ENCODE results near the gene TSPAN17.

The TSPAN17 gene

DNA sequence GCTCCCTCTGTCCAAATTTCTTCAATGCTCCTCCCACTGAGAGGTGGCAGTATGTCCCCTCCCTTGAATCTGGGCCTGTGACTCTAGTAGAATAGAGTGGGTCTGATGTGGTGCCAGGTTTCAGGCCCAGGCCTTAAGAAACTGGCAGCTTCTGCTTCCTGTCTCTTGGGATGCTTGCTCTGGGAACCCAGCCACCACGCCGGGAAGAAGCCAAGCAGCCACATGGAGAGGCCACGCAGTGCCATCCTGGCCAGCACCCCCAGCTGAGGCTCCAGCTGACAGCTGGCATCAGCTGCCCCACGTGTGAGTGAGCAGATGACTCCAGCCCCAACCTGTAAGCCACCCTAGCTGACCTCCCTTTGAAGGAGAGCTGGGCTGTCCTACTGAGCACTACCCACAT is 7.3 kb upstream of the TSPAN17 start:
- no peak for DNase-seq (ENCODE audit: low read depth in 1 of 2, low spot score in 1 of 2)

DNA sequence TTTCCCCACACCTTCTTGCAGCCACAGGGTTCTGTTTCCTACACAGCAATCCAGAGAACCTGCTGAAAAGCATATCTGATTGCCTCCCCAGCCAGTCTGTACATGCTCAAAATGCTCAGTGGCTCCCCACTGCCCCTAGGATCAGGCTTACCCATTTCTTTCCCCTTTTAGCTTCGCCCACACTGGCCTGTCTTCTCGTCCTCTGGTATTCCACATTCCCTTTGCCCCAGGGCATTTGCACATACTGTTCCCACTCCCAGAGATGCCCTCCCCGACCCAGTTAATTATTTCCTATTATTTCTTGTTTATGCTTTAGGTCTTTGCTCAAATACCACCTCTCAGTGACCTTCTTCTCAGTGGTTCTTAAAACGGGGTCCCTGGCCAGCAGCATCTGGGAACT is 6.7 kb upstream of the TSPAN17 start:
- DNase-seq (ENCODE audit: low read depth in 1 of 2, low spot score in 1 of 2), result no peak

DNA sequence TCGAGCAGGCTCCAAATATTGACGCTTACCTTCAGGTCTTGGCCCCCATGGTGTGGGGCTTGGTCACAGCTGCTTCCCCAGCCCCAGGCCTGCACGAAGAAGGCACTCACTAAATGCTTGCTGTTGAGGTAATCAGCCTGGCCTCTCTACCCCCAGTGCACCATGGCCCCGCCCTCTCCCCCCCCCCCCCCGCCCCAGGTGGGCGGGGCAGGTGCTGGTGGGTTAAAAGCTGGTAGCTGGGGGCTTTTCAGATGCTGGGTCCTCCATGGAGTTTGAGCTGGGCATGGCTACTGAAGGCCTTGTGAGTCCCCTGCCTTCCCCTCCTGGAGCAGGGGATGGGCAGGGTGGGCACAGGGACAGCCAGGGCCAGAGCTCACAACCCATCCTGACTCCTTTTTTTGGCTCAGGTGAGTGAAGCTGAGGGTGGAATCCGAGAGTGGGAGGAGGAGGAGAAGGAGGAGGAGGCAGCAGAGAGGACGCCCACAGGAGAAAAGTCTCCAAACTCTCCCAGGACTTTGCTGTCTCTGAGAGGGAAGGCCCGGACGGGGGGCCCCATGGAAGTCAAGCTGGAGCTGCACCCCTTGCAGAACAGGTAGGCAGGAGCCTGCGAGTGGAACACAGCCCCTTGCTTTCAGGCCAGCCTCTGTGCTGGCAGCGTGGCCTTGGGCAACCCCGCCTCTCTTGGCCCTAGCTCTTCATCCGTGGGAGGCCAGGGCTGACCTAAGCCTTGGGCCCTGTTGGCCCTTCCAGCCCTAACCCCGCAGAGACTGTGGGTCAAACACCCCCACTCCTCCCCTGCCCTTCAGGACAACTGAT is 4.4 kb upstream of the TSPAN17 start:
- DNase-seq (ENCODE audit: low read depth in 1 of 2, low spot score in 1 of 2), result no peak

DNA sequence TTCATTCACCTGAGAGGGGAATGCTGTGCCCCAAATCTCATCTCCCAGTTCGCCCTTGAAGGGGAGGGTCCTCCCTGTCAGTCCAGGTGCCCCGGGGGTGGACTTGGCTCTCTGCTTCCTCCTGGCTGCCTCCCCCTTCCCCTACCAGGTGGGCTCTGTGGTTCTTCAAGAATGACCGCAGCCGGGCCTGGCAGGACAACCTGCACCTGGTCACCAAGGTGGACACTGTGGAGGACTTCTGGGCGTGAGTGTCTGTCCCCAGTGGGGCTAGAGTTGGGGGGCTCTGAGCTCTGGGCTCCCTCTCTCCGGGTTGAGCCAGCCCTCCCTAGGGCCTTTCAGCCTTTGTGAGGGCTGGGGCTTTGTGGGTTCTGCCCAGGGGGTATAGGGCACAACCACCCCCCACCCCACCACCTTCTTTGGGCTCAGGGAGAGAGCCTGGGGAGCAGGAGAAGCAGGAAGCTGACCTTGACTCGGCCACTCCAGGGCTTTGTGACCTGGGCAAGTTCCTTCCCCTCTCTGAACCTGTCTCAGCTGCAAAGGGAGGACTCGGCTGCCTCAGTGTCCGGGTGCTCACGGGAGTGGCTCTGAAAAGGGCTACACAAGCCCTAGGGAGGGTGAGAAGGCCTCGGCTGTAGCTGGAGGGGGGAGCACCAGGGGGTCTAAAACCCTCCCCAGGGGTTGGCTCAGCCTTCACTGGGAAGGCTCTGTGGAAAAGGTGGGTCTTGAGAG is 3.6 kb upstream of the TSPAN17 start:
- no peak for DNase-seq (ENCODE audit: low read depth in 1 of 2, low spot score in 1 of 2)

DNA sequence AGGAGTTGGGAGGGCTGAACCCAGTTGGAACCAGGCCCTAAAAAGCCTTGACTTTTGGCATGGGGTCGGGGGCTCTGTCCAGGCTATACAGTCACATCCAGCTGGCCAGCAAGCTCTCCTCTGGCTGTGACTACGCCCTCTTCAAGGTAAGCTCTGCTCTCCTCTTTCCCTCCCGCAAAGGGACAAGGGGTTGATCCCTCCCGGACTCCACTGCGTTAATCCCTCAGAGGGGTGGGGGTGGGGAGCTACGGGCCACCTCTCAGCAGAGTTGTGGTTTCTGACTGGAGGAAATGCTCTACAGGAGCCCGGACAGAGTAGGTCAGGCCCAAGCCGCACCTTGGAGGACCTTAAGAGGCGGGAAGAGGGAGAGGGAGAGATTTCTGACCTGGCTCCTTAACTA is 3.0 kb upstream of the TSPAN17 start:
- no peak for DNase-seq (ENCODE audit: low read depth in 1 of 2, low spot score in 1 of 2)

DNA sequence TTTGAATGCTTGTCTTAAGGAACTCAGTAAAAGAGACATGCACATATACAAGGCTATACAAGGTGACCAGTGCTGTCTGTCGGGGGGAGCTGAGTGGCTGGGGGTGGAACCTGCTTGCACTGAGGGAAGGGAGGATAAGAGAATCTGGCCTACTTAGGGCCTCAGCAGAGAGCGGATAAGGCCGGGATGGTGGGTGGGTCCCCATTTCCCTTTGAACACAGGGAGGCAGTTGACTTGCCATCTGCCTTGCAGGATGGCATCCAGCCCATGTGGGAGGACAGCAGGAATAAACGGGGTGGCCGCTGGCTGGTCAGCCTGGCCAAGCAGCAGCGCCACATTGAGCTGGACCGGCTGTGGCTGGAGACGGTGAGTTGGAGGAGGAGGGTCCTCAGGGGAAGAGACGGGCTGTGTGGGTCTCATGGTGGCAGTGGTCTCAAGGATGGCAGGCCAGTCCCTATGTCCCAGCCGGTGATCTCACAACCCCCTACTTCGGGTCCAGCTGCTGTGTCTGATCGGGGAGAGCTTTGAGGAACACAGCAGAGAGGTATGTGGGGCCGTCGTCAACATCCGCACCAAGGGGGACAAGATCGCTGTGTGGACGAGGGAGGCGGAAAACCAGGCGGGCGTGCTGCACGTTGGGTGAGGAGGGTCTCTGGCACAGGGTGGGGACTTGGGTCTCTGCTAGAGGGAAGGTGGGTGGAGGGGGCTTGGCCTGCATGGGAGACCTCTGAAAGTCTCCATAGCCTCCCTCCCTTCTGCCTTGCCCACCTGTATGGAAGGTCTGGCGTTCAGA is 2.2 kb upstream of the TSPAN17 start:
- no peak for DNase-seq (ENCODE audit: low read depth in 1 of 2, low spot score in 1 of 2)

DNA sequence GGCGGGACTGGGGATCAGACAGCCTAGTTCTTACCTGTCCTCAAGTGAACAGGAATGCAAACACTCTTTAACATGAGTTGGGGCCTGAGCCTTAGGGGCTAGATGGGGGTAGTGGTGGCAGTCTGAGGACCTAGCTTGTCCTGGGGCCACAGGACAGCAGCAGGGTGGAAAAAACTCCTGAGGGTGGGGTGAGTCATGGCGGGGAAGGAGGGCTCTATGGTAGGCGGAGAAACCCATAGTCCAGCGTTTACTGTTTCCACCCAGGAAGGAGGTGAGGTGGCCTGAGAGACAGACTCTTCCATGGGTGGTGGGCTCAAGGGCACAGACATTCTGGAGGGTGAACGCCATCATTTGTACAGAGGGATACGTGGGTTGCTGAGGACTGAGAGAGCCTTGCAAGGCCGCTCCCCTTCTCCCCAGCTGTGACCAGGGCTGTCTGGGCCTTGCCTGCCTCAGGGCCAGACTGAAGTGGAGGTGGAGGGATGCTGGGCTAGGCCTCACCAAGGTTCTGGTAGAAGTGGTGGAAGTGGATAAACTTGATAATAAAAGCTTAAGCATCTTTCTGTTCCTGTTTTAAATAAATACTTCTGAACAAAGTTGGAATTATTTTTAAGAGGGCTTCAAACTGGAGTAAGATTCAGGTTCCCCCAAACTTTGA is 1.1 kb upstream of the TSPAN17 start:
- DNase-seq (ENCODE audit: low read depth in 1 of 2, low spot score in 1 of 2), result no peak

DNA sequence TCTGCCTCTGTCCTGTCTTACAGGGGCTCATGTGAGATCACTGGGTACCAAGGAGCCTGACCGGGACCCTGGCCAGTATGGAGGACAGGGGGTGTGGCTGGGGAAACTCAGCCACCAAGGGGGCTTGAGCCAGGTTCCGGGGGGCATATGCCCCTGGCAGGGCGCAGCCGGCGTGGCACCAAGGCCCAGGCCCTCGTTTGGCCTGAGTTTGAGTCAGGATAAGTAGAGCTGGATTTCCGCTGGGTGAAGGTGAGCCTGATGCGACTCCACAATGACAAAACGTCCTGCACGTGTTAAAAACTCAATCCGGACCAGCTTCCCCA is 616 bp upstream of the TSPAN17 start:
- DNase-seq (ENCODE audit: low read depth in 1 of 2, low spot score in 1 of 2), result no peak

DNA sequence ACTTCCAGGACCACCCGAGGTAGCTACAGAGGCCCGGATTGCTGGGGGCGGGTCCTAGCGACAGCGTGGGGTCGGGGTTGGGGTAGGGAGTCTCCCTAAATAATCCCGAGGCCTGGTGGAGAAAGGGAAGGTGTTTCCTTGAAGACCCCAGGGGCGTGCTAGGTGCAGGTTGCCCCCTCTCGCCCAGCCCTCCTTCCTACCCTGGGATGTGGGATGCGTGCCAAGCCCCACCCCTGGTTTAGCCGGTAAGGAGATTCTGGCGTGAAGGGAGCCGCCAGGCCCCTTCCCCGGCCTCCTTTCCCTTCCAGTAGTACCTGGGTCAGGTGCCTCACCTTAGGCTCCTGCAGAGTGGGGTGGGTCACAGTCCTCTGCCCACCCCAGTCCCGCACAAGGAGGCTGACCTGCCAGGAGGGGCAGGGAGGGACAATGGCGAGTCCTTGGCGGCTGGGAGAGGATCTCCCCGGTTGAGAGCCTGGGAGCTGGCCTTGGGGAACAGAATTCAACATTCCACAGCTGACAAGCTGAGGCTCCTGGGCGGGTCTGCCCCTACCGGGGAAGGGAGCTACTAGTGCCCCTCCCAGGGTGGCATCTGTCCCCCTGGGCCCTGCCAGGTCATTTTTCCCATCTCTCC is 674 bp downstream of the TSPAN17 start:
- DNase-seq (ENCODE audit: low read depth in 1 of 2, low spot score in 1 of 2), result no peak

DNA sequence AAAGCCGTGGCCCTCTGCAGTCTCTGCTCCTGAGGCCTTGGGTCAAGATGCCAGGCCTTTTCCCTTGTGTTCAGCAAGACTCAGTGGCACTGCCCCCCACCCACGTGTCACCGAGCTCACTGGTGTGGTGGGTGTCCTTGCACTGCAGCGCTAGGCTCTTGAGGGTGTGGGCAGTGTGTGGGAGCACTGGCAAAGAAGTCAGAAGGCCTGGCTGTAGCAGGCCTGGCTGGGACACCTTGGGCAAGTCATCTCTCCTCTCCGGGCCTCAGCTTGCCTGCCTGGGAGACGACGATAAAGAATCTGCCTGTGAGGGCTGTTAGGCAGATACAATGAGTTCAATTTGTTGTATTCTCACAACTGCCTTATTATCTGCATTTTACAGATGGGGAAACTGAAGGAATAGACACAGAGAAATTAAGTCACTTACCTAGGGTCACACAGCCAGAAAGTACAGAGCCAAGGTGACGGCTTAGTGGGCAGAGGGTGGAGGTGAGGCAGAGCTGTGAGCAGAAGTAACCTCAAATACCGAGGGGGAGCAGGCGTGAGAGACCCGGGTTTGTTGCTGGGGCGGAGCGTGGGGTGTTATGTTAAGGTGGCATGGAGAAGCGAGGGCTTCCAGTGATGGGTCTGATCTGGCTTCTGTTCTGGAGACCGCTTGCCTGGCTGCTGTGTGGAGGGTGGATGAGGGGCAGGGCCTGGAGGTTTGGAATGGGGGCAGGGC is 1.4 kb downstream of the TSPAN17 start:
- DNase-seq (ENCODE audit: low read depth in 1 of 2, low spot score in 1 of 2), result no peak

DNA sequence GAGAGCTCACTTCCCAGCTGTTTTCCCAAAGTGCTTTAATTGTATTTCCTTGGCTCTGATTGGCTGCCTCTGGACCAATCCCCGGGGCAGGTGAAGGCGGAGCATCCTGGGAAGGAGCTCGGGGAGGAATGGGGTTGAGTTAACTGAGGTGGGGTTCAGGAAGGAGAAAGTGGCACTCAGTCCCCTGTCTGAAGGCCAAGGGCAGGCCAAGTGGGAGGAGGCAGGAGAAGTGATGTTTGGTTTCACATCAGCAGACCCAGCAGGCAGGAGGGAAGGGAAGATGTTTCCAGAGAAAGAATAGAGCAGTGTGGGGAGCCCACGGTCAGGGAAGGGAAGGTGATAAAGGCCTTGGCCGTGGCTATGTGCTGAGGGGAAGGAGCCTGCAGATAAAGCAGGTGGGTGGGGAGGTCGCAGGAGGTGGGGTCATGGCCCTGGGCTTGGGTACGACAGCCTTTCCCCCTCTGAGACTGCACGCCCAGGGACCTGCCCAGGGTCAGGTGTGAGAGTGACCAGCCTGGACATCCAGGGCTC is 3.1 kb downstream of the TSPAN17 start:
- no peak for DNase-seq (ENCODE audit: low read depth in 1 of 2, low spot score in 1 of 2)

DNA sequence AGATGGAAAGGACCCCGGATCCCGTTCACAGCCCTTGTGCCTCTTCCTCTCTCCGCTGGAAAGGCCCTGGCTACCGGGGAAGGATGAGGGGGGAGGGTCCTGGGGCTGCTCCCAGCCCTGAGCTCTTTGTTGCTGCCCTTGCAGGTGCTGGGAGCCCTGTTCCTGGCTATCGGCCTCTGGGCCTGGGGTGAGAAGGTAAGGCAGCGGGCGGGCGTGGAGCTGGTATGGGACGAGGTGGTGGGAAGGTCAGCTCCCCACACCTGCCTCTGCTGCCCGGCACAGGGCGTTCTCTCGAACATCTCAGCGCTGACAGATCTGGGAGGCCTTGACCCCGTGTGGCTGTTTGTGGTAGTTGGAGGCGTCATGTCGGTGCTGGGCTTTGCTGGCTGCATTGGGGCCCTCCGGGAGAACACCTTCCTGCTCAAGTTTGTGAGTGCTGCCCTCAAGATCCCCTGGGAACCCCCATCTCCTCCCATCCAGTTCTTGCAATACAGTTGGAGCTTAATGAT is 4.2 kb downstream of the TSPAN17 start:
- DNase-seq (ENCODE audit: low read depth in 1 of 2, low spot score in 1 of 2), result no peak

DNA sequence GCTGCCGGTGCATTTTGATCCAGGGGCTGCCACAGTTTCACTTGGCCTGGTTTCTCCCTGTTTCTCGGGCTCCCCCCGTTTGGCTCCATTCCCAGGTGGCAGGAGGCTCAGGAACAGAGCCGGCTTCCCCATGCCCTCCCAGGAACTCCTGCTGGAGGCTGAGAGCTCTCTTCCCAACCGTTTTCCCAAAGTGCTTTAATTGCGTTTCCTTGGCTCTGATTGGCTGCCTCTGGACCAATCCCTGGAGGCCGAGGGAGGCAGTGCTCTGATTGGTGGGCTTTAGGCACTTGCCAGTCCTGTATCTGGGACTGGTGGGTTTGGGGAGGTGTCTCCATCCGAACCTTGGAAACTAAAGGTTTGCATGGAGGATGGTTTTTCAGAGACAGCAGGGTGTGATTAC is 4.9 kb downstream of the TSPAN17 start:
- DNase-seq (ENCODE audit: low read depth in 1 of 2, low spot score in 1 of 2), result no peak

DNA sequence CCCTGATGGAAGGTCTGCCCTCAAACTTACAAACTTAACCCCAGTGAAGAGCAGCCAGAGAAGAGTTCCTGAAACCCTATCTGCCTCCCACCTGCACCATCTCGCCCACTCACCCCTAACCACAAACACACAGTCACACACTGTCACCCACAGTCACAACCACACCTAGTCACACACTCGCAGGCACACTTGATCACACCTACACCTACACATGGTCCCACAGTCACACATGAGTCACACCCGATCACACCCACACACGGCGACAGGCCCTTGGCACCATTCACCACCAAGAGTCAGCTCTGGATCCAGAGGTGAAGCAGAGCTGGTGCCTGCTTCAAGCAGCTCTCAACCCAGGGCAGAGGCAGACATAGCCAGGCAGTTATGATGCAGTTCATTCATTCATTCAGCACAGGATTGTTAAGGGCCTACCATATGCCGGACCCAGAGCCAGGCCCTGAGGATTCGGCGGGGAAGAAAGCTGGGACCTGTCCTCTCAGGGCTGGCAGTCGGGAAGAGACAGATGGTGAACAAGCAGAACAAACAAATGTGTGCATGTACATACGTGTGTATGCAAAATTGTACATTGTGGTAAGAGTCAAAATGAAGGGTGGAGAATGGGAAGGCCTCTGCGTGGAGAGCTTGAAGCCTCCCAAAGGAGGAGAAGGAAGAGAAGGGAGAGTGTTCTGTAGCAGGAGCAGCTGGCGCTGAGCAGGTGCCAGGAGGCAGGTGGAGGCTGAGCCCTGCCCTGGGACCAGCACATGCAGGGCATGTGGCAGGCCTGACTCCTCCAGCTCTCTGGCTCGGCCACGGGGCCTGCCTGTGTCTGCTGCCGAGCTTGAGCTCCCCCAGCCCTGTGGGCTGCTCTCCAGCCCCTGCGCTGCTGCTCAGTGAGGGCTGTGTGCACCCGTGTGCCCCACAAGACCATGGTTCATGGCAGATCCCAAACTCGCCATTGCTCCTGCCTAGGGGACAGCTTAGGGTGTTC is 6.4 kb downstream of the TSPAN17 start:
- peak; percentile 68 to 78 for DNase-seq (ENCODE audit: low read depth in 1 of 2, low spot score in 1 of 2)

DNA sequence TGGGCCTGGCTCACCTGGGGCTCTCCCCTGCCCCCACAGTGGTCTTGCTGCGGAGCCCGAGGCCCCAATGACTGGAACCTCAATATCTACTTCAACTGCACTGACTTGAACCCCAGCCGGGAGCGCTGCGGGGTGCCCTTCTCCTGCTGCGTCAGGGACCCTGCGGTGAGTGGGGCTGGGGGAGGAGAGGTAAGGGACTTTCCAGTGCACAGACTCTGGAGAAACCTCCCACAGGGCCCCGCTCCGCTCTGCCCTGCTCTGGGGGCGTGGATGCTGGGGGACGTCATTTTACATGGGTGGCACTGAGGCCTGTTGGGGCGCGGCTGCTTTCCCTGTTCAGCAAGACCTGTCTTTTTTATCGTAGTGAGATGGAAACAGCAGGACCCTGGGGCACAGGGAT is 7.6 kb downstream of the TSPAN17 start:
- DNase-seq (ENCODE audit: low read depth in 1 of 2, low spot score in 1 of 2), result no peak

DNA sequence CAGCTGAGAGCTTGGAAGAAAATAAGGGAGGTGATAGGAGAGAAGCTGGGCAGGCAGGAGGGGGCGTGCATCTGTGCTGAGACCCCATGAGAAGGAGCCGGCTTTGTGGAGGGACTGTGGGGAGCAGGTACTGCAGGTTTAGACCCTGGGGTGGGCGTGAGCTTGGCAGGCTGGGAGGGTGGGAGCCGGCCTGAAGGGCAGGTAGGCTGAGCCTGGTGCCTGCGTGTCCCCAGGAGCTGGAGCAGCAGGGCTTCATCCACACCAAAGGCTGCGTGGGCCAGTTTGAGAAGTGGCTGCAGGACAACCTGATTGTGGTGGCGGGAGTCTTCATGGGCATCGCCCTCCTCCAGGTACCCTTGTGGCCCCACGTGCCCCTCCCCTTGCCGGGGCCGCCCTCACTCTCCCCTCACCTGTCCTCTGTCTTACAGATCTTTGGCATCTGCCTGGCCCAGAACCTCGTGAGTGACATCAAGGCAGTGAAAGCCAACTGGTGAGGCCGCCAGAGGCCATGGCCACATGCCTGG is 9.2 kb downstream of the TSPAN17 start:
- no peak for DNase-seq (ENCODE audit: low read depth in 1 of 2, low spot score in 1 of 2)

DNA sequence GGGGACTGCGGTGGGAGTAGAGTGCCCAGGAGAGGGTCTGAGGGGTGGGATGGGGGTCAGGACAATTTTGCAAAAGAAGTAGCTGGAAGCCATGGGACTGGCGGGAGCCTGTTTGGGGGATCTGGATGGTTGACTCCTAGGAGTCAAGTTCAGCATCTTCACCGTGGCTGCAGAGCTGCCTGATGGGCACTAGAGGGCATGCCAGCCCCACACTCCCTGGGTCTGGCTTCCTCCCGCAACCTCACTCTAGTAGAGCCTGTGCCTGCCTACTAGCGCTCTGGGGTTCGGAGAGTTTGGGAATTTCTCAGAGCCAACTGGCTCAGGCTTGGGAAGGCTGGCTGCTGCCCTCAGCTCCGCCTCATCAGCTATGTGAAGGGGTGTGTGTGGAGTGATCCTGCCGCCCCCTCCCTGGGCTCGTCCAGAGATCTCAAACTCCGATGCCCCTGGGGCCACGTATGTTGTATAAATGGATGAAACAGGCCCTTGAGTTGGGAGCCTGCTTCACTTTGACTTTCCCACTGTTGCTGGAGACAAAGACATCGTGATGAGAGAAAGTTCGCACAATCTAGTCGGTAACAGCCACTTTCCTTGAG is 10.8 kb downstream of the TSPAN17 start:
- peak; percentile 51 to 61 for DNase-seq (ENCODE audit: low read depth in 1 of 2, low spot score in 1 of 2)
